ENCODE results near the gene DDAH2.
A peak's percentile ranks its signal among the peaks of the same experiment; 100 is the strongest.

DDAH2 gene

GRCh38 chr6:31776989-31777666, 48.0 kb upstream of the DDAH2 start, which contains the start of gene VWA7 (continued):
- TF ChIP-seq ZNF76 (tag by site-specific recombination; IDR thresholded peaks at IDR 0.05; ENCODE audit: borderline replicate concordance, low read depth): peak; percentile 70; the same call in 1 of the 2 replicates
- TF ChIP-seq OVOL3 (tag by site-specific recombination; IDR thresholded peaks at IDR 0.05): no peak
- TF ChIP-seq ZNF558 (tag by site-specific recombination; IDR thresholded peaks at IDR 0.05): peak; percentile 47; the same call in 1 of the 2 replicates
- peak; percentile 81 for TF ChIP-seq SP2 (tag by site-specific recombination; IDR thresholded peaks at IDR 0.05)
- TF ChIP-seq KLF8 (tag by site-specific recombination; IDR thresholded peaks at IDR 0.05): peak; percentile 90
- peak; percentile 38; the same call in 1 of the 2 replicates for TF ChIP-seq ZSCAN4 (tag by site-specific recombination; IDR thresholded peaks at IDR 0.05)
- no peak for TF ChIP-seq ZNF785 (tag by site-specific recombination; IDR thresholded peaks at IDR 0.05)
- TF ChIP-seq PRDM6 (tag by site-specific recombination; IDR thresholded peaks at IDR 0.05): no peak
- TF ChIP-seq RBAK (tag by site-specific recombination; IDR thresholded peaks at IDR 0.05): no peak
- peak; percentile 82; the same call in 1 of the 2 replicates for TF ChIP-seq TSHZ1 (tag by site-specific recombination; IDR thresholded peaks at IDR 0.05; ENCODE audit: borderline replicate concordance)
- peak; percentile 87 for TF ChIP-seq ZNF2 (tag by site-specific recombination; IDR thresholded peaks at IDR 0.05)
- TF ChIP-seq ZNF707 (tag by site-specific recombination; IDR thresholded peaks at IDR 0.05): no peak
- peak; percentile 29; the same call in 1 of the 2 replicates for TF ChIP-seq ZNF18 (tag by site-specific recombination; IDR thresholded peaks at IDR 0.05)
- TF ChIP-seq ZNF658 (tag by site-specific recombination; IDR thresholded peaks at IDR 0.05): no peak
- no peak for TF ChIP-seq CTCF (tag by site-specific recombination; IDR thresholded peaks at IDR 0.05)
- peak; percentile 97 for TF ChIP-seq ZNF112 (tag by site-specific recombination; IDR thresholded peaks at IDR 0.05)
- peak; percentile 74 for TF ChIP-seq ZNF423 (tag by site-specific recombination; IDR thresholded peaks at IDR 0.05)
- TF ChIP-seq ATF2 (tag by site-specific recombination; IDR thresholded peaks at IDR 0.05; ENCODE audit: low read depth): peak; percentile 53; the same call in 1 of the 2 replicates
- no peak for TF ChIP-seq ZNF670 (tag by site-specific recombination; IDR thresholded peaks at IDR 0.05; ENCODE audit: low read depth)
- TF ChIP-seq YY1 (tag by site-specific recombination; IDR thresholded peaks at IDR 0.05): no peak
- no peak for TF ChIP-seq ZNF16 (tag by site-specific recombination; IDR thresholded peaks at IDR 0.05; ENCODE audit: low read depth)
- no peak for TF ChIP-seq ZNF549 (tag by site-specific recombination; IDR thresholded peaks at IDR 0.05)
- peak; percentile 80 for TF ChIP-seq ZSCAN5A (tag by site-specific recombination; IDR thresholded peaks at IDR 0.05)
- TF ChIP-seq ZFP3 (tag by site-specific recombination; IDR thresholded peaks at IDR 0.05; ENCODE audit: low read depth): no peak
- no peak; the same call in 1 of the 2 replicates for TF ChIP-seq ZNF654 (tag by site-specific recombination; IDR thresholded peaks at IDR 0.05; ENCODE audit: low read depth)
- no peak for TF ChIP-seq ZNF610 (tag by site-specific recombination; IDR thresholded peaks at IDR 0.05; ENCODE audit: borderline replicate concordance)
- TF ChIP-seq ZNF221 (tag by site-specific recombination; IDR thresholded peaks at IDR 0.05; ENCODE audit: borderline replicate concordance): peak; percentile 82; the same call in 1 of the 2 replicates

Measured in HEK293 (cell line).